Erythroblast (primary cell): ENCODE data around the gene ZBTB1.

ENCODE experiments used
- DNase-seq, 2 experiments: peaks; one replicate each; lab custom pipeline; 2025; lab: John Stamatoyannopoulos, UW
- GATA1 ChIP-seq: IDR thresholded peaks from 2 replicates; pipeline ENCODE4 v1.6.1; 2011; ENCODE audit warnings: low read depth, mild to moderate bottlenecking, control low read depth, low read length, moderate library complexity
- POLR2A ChIP-seq: IDR thresholded peaks from 2 replicates; pipeline ENCODE4 v1.6.1; 2011; ENCODE audit warnings: mild to moderate bottlenecking, low read length

The ZBTB1 gene

GRCh38 chr14:64476438-64476837 lies 28.1 kb upstream of the ZBTB1 start:
- TF ChIP-seq POLR2A (no peak), GATA1 (no peak)

GRCh38 chr14:64478634-64479250 lies 25.8 kb upstream of the ZBTB1 start:
- no peak for TF ChIP-seq POLR2A
- peak; percentile 22 to 66 for DNase-seq

More at GRCh38 chr14:64476438-64476837, 28.1 kb upstream of the ZBTB1 start:
- no peak for DNase-seq

- TF ChIP-seq GATA1 (no peak), POLR2A (no peak)
- no peak for DNase-seq
Measured at GRCh38 chr14:64488590-64489099, 15.9 kb upstream of the ZBTB1 start.

GRCh38 chr14:64491637-64492036 lies 12.9 kb upstream of the ZBTB1 start:
- no peak for DNase-seq
- TF ChIP-seq POLR2A (no peak), GATA1 (no peak)

GRCh38 chr14:64493455-64493854 lies 11.1 kb upstream of the ZBTB1 start:
- TF ChIP-seq POLR2A (no peak), GATA1 (no peak)

GRCh38 chr14:64495252-64495651 lies 9.3 kb upstream of the ZBTB1 start:
- no peak for DNase-seq
- no peak for TF ChIP-seq GATA1
- no peak for TF ChIP-seq POLR2A

More at GRCh38 chr14:64493455-64493854, 11.1 kb upstream of the ZBTB1 start:
- no peak for DNase-seq

GRCh38 chr14:64496764-64497163 lies 7.8 kb upstream of the ZBTB1 start:
- DNase-seq = peak in 1 of 2 experiments; percentile 8
- no peak for TF ChIP-seq POLR2A

- no peak for DNase-seq
- TF ChIP-seq POLR2A = no peak
- no peak for TF ChIP-seq GATA1
Measured at GRCh38 chr14:64500088-64500487, 4.5 kb upstream of the ZBTB1 start.

- DNase-seq = no peak
- no peak for TF ChIP-seq GATA1
- TF ChIP-seq POLR2A = no peak
Measured at GRCh38 chr14:64501411-64502171, 3.0 kb upstream of the ZBTB1 start.

GRCh38 chr14:64502456-64502855 lies 2.1 kb upstream of the ZBTB1 start:
- TF ChIP-seq POLR2A = no peak
- no peak for TF ChIP-seq GATA1
- no peak for DNase-seq

GRCh38 chr14:64502887-64503433 lies 1.6 kb upstream of the ZBTB1 start:
- TF ChIP-seq GATA1 = no peak
- TF ChIP-seq POLR2A = no peak
- peak; percentile 67 to 73 for DNase-seq

- TF ChIP-seq POLR2A = peak; percentile 82
- TF ChIP-seq GATA1 = no peak
Measured at GRCh38 chr14:64503434-64504309, 898 bp upstream of the ZBTB1 start, which contains the start of gene ZBTB25. Gene ZBTB25 (minus strand): TSS chr14:64503838. CDS start chr14:64490533, 13,305 bp downstream.

More at GRCh38 chr14:64503434-64504309, 898 bp upstream of the ZBTB1 start, which contains the start of gene ZBTB25:
- peak; percentile 94 for DNase-seq
